ENCODE data around the gene ERG.

The ERG gene

GRCh38 chr21:38355353-38355752 is 142.9 kb downstream of the ERG start:
- no peak for DNase-seq

GRCh38 chr21:38354746-38355145 is 143.5 kb downstream of the ERG start:
- no peak for DNase-seq

GRCh38 chr21:38354231-38354630 is 144.0 kb downstream of the ERG start:
- no peak for DNase-seq

GRCh38 chr21:38352536-38353219 is 145.6 kb downstream of the ERG start:
- peak; percentile 16 for DNase-seq

GRCh38 chr21:38351961-38352521 is 146.2 kb downstream of the ERG start:
- DNase-seq: no peak

- no peak for DNase-seq
Measured at GRCh38 chr21:38351176-38351959, 146.9 kb downstream of the ERG start.

GRCh38 chr21:38350684-38351083 is 147.6 kb downstream of the ERG start:
- DNase-seq: no peak

- no peak for DNase-seq
Measured at GRCh38 chr21:38349977-38350376, 148.3 kb downstream of the ERG start.

GRCh38 chr21:38349111-38349746 is 149.0 kb downstream of the ERG start:
- DNase-seq: peak; percentile 94

- peak; percentile 53 for DNase-seq
Measured at GRCh38 chr21:38346286-38346685, 152.0 kb downstream of the ERG start.

GRCh38 chr21:38343691-38344090 is 154.6 kb downstream of the ERG start:
- no peak for DNase-seq

GRCh38 chr21:38342739-38343138 is 155.5 kb downstream of the ERG start:
- no peak for DNase-seq

- DNase-seq: no peak
Measured at GRCh38 chr21:38341546-38342012, 156.7 kb downstream of the ERG start.

- DNase-seq: no peak
Measured at GRCh38 chr21:38340131-38340530, 158.1 kb downstream of the ERG start.

- no peak for DNase-seq
Measured at GRCh38 chr21:38337793-38338192, 160.5 kb downstream of the ERG start.

GRCh38 chr21:38334866-38335265 is 163.4 kb downstream of the ERG start:
- no peak for DNase-seq

- no peak for DNase-seq
Measured at GRCh38 chr21:38333301-38334272, 164.7 kb downstream of the ERG start.

- no peak for DNase-seq
Measured at GRCh38 chr21:38330666-38331065, 167.6 kb downstream of the ERG start.

All from NCI-H2171 (cell line).